Measurements from ENCODE around the gene HIVEP3.

Gene HIVEP3

GRCh38 chr1:41838266-41838665, 80.5 kb downstream of the HIVEP3 start:
- Histone ChIP-seq H3K4me1 (ENCODE audit: control insufficient read depth, low read depth, low read length) (peaks cover 4% of the 10 kb centered on the region), H3K27ac (ENCODE audit: low read depth, low read length) (no peak overlapping the region), H3K79me1 (ENCODE audit: low read length) (no peaks in the 10 kb centered on the region), H2BK5ac (ENCODE audit: low read length) (no peak overlapping the region), H2BK120ac (ENCODE audit: low read depth, low read length) (no peak overlapping the region), H3K4ac (ENCODE audit: low read depth, low read length) (no peak overlapping the region), H3K4me3 (ENCODE audit: low read length) (no peak overlapping the region), H3K9ac (ENCODE audit: low read length) (no peak overlapping the region), H3K36me3 (ENCODE audit: control insufficient read depth, insufficient read depth, low read length) (no peaks in the 10 kb centered on the region), H3K56ac (ENCODE audit: low read length) (no peak overlapping the region), H3K23ac (ENCODE audit: low read length) (no peak overlapping the region), H2AK5ac (ENCODE audit: low read length) (no peak overlapping the region), H4K8ac (ENCODE audit: low read depth, low read length) (no peak overlapping the region), H3K27me3 (ENCODE audit: insufficient read depth, low read length, poor library complexity) (no peaks in the 10 kb centered on the region), H4K5ac (ENCODE audit: low read length) (no peak overlapping the region), H3K18ac (ENCODE audit: low read length) (no peak overlapping the region), H3K79me2 (ENCODE audit: control insufficient read depth, insufficient read depth, low read length) (no peaks in the 10 kb centered on the region), H2BK15ac (replicated peaks; ENCODE audit: low read depth) (no peak overlapping the region), H3K4me2 (ENCODE audit: low read length) (no peak overlapping the region)
- no peak for DNase-seq
- WGBS (ENCODE audit: extremely low coverage, insufficient coverage, low lambda C conversion rate), result no CpG with 5 or more reads among the region's 6 CpGs

GRCh38 chr1:41837691-41838090, 81.0 kb downstream of the HIVEP3 start:
- H3K4me1 ChIP-seq (ENCODE audit: control insufficient read depth, low read depth, low read length), result peaks cover 3% of the 10 kb centered on the region
- no peak overlapping the region for H2AK5ac ChIP-seq (ENCODE audit: low read length)
- H3K36me3 ChIP-seq (ENCODE audit: control insufficient read depth, insufficient read depth, low read length), result no peaks in the 10 kb centered on the region
- H3K27ac ChIP-seq (ENCODE audit: low read depth, low read length), result no peak overlapping the region
- no peak overlapping the region for H3K4me2 ChIP-seq (ENCODE audit: low read length)
- no peaks in the 10 kb centered on the region for H3K79me2 ChIP-seq (ENCODE audit: control insufficient read depth, insufficient read depth, low read length)
- no peak overlapping the region for H3K4me3 ChIP-seq (ENCODE audit: low read length)
- no CpG with 5 or more reads among the region's 1 CpG for WGBS (ENCODE audit: extremely low coverage, insufficient coverage, low lambda C conversion rate)
- H2BK5ac ChIP-seq (ENCODE audit: low read length), result no peak overlapping the region
- no peak overlapping the region for H3K23ac ChIP-seq (ENCODE audit: low read length)
- no peaks in the 10 kb centered on the region for H3K79me1 ChIP-seq (ENCODE audit: low read length)
- no peak overlapping the region for H2BK120ac ChIP-seq (ENCODE audit: low read depth, low read length)
- H3K56ac ChIP-seq (ENCODE audit: low read length), result no peak overlapping the region
- no peak overlapping the region for H3K18ac ChIP-seq (ENCODE audit: low read length)
- no peak overlapping the region for H2BK15ac ChIP-seq (replicated peaks; ENCODE audit: low read depth)
- no peaks in the 10 kb centered on the region for H3K27me3 ChIP-seq (ENCODE audit: insufficient read depth, low read length, poor library complexity)
- H3K4ac ChIP-seq (ENCODE audit: low read depth, low read length), result no peak overlapping the region
- DNase-seq, result no peak
- H4K5ac ChIP-seq (ENCODE audit: low read length), result no peak overlapping the region
- no peak overlapping the region for H4K8ac ChIP-seq (ENCODE audit: low read depth, low read length)
- no peak overlapping the region for H3K9ac ChIP-seq (ENCODE audit: low read length)

- Histone ChIP-seq H3K9ac (ENCODE audit: low read length) (no peak overlapping the region), H3K56ac (ENCODE audit: low read length) (no peak overlapping the region), H4K5ac (ENCODE audit: low read length) (no peak overlapping the region), H3K4ac (ENCODE audit: low read depth, low read length) (no peak overlapping the region), H3K4me2 (ENCODE audit: low read length) (no peak overlapping the region), H2BK120ac (ENCODE audit: low read depth, low read length) (no peak overlapping the region), H3K79me2 (ENCODE audit: control insufficient read depth, insufficient read depth, low read length) (no peaks in the 10 kb centered on the region), H3K27me3 (ENCODE audit: insufficient read depth, low read length, poor library complexity) (no peaks in the 10 kb centered on the region), H3K27ac (ENCODE audit: low read depth, low read length) (no peak overlapping the region), H2AK5ac (ENCODE audit: low read length) (no peak overlapping the region), H3K79me1 (ENCODE audit: low read length) (no peaks in the 10 kb centered on the region), H2BK15ac (replicated peaks; ENCODE audit: low read depth) (no peak overlapping the region), H3K18ac (ENCODE audit: low read length) (no peak overlapping the region), H4K8ac (ENCODE audit: low read depth, low read length) (no peak overlapping the region), H3K4me3 (ENCODE audit: low read length) (no peak overlapping the region), H3K4me1 (ENCODE audit: control insufficient read depth, low read depth, low read length) (no peaks in the 10 kb centered on the region), H3K36me3 (ENCODE audit: control insufficient read depth, insufficient read depth, low read length) (no peaks in the 10 kb centered on the region), H3K23ac (ENCODE audit: low read length) (no peak overlapping the region), H2BK5ac (ENCODE audit: low read length) (no peak overlapping the region)
- DNase-seq, result no peak
- no CpG with 5 or more reads among the region's 5 CpGs for WGBS (ENCODE audit: extremely low coverage, insufficient coverage, low lambda C conversion rate)
Observed at GRCh38 chr1:41835485-41835884, 83.2 kb downstream of the HIVEP3 start.

DNA sequence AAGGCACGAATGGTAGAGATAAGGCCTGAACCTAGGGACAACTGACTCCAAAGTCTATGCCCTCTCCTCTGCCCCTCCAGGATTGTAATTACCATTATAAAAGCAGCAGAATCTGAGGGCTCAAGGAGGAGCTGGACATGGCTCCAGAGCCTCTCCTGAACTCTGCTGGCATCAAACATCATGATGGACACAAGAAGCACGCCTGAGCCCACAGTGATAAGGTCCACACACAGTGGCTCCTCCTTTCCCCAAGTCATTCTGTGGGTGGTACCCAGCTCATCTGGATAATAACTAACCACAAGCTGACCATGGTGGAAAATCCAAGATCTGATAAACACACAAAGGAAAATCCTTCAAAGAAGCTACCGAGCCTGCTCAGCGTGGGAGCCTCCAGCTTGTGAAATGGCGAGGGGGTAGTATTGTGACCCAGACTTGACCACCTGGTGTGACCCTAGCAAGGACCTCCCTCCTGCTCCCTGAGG, 85.2 kb downstream of the HIVEP3 start:
- H3K4ac ChIP-seq (ENCODE audit: low read depth, low read length), result no peak overlapping the region
- no peak for DNase-seq
- H3K27me3 ChIP-seq (ENCODE audit: insufficient read depth, low read length, poor library complexity), result no peaks in the 10 kb centered on the region
- no peak overlapping the region for H2BK5ac ChIP-seq (ENCODE audit: low read length)
- H3K18ac ChIP-seq (ENCODE audit: low read length), result no peak overlapping the region
- H2BK120ac ChIP-seq (ENCODE audit: low read depth, low read length), result no peak overlapping the region
- H3K56ac ChIP-seq (ENCODE audit: low read length), result no peak overlapping the region
- no peak overlapping the region for H4K5ac ChIP-seq (ENCODE audit: low read length)
- H3K9ac ChIP-seq (ENCODE audit: low read length), result no peak overlapping the region
- H3K36me3 ChIP-seq (ENCODE audit: control insufficient read depth, insufficient read depth, low read length), result no peaks in the 10 kb centered on the region
- no peak overlapping the region for H2AK5ac ChIP-seq (ENCODE audit: low read length)
- H4K8ac ChIP-seq (ENCODE audit: low read depth, low read length), result no peak overlapping the region
- no peaks in the 10 kb centered on the region for H3K4me1 ChIP-seq (ENCODE audit: control insufficient read depth, low read depth, low read length)
- no peaks in the 10 kb centered on the region for H3K79me2 ChIP-seq (ENCODE audit: control insufficient read depth, insufficient read depth, low read length)
- WGBS (ENCODE audit: extremely low coverage, insufficient coverage, low lambda C conversion rate), result no CpG with 5 or more reads among the region's 5 CpGs
- H3K23ac ChIP-seq (ENCODE audit: low read length), result no peak overlapping the region
- no peak overlapping the region for H3K4me3 ChIP-seq (ENCODE audit: low read length)
- no peaks in the 10 kb centered on the region for H3K79me1 ChIP-seq (ENCODE audit: low read length)
- no peak overlapping the region for H3K27ac ChIP-seq (ENCODE audit: low read depth, low read length)
- no peak overlapping the region for H2BK15ac ChIP-seq (replicated peaks; ENCODE audit: low read depth)
- H3K4me2 ChIP-seq (ENCODE audit: low read length), result no peak overlapping the region

DNA sequence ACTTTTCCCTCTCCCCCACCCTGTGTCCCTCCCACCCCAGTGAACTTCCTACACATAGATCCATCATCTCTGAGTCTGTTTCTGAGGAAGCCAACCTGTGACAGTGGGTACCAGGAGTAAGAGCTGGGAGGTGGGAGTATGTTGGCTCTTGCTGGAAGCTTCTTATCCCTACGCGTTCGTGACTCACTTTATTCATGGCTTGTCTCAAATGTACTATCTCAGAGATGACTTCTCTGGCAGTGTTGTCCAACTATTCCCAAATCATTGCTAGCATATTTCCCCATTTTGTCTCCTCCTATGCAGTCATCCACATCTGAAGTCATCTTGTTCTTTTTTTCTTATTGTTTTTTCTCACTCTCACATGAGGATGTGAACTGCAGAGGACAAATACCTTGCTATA, 88.0 kb downstream of the HIVEP3 start:
- Histone ChIP-seq H2BK120ac (ENCODE audit: low read depth, low read length) (no peak overlapping the region), H3K27me3 (ENCODE audit: insufficient read depth, low read length, poor library complexity) (no peaks in the 10 kb centered on the region), H3K23ac (ENCODE audit: low read length) (no peak overlapping the region), H3K27ac (ENCODE audit: low read depth, low read length) (no peak overlapping the region), H3K56ac (ENCODE audit: low read length) (no peak overlapping the region), H2BK15ac (replicated peaks; ENCODE audit: low read depth) (no peak overlapping the region), H3K79me1 (ENCODE audit: low read length) (no peaks in the 10 kb centered on the region), H3K79me2 (ENCODE audit: control insufficient read depth, insufficient read depth, low read length) (no peaks in the 10 kb centered on the region), H4K8ac (ENCODE audit: low read depth, low read length) (no peak overlapping the region), H3K4ac (ENCODE audit: low read depth, low read length) (no peak overlapping the region), H3K9ac (ENCODE audit: low read length) (no peak overlapping the region), H2BK5ac (ENCODE audit: low read length) (no peak overlapping the region), H3K4me3 (ENCODE audit: low read length) (no peak overlapping the region), H3K18ac (ENCODE audit: low read length) (no peak overlapping the region), H2AK5ac (ENCODE audit: low read length) (no peak overlapping the region), H3K4me1 (ENCODE audit: control insufficient read depth, low read depth, low read length) (no peaks in the 10 kb centered on the region), H4K5ac (ENCODE audit: low read length) (no peak overlapping the region), H3K36me3 (ENCODE audit: control insufficient read depth, insufficient read depth, low read length) (no peaks in the 10 kb centered on the region), H3K4me2 (ENCODE audit: low read length) (no peak overlapping the region)
- no peak for DNase-seq
- WGBS (ENCODE audit: extremely low coverage, insufficient coverage, low lambda C conversion rate), result no CpG with 5 or more reads among the region's 3 CpGs

DNA sequence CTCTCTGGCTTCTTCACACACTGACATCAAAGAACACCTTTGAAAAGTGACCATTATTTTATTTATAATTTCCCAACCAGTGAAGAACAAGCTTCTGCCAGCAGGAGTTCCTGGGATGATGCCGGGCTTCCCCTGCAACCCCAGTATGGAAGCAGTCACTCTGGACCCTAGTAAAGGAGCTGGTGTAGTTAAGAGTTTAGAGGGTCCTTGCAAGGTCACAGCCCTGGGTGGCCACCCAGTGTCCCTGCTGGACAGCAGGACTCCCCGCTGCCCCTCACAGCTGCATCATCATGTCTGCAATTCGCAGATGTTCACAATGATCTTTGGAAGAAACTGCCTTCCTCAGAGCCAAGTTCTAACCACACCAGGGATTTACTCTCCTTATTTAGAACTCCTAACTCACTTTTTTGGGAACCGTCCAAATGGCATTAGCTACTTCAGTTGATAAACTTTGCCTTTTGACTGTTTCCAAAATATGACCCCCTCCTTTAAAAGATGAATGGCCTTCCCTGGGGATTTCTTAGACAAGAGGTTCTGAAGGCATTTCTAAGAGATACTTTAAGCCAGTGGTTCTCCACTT, 90.6 kb downstream of the HIVEP3 start:
- no peak for DNase-seq
- no peak overlapping the region for H3K18ac ChIP-seq (ENCODE audit: low read length)
- H3K23ac ChIP-seq (ENCODE audit: low read length), result no peak overlapping the region
- no peak overlapping the region for H2AK5ac ChIP-seq (ENCODE audit: low read length)
- H2BK120ac ChIP-seq (ENCODE audit: low read depth, low read length), result no peak overlapping the region
- no peaks in the 10 kb centered on the region for H3K79me2 ChIP-seq (ENCODE audit: control insufficient read depth, insufficient read depth, low read length)
- no CpG with 5 or more reads among the region's 4 CpGs for WGBS (ENCODE audit: extremely low coverage, insufficient coverage, low lambda C conversion rate)
- no peak overlapping the region for H3K4me2 ChIP-seq (ENCODE audit: low read length)
- H3K27me3 ChIP-seq (ENCODE audit: insufficient read depth, low read length, poor library complexity), result no peaks in the 10 kb centered on the region
- H3K56ac ChIP-seq (ENCODE audit: low read length), result no peak overlapping the region
- H3K36me3 ChIP-seq (ENCODE audit: control insufficient read depth, insufficient read depth, low read length), result no peaks in the 10 kb centered on the region
- no peak overlapping the region for H3K4ac ChIP-seq (ENCODE audit: low read depth, low read length)
- no peak overlapping the region for H3K9ac ChIP-seq (ENCODE audit: low read length)
- H2BK15ac ChIP-seq (replicated peaks; ENCODE audit: low read depth), result no peak overlapping the region
- no peak overlapping the region for H4K8ac ChIP-seq (ENCODE audit: low read depth, low read length)
- peaks cover 5% of the 10 kb centered on the region for H3K4me1 ChIP-seq (ENCODE audit: control insufficient read depth, low read depth, low read length)
- H3K27ac ChIP-seq (ENCODE audit: low read depth, low read length), result no peak overlapping the region
- no peak overlapping the region for H2BK5ac ChIP-seq (ENCODE audit: low read length)
- no peaks in the 10 kb centered on the region for H3K79me1 ChIP-seq (ENCODE audit: low read length)
- H4K5ac ChIP-seq (ENCODE audit: low read length), result no peak overlapping the region
- no peak overlapping the region for H3K4me3 ChIP-seq (ENCODE audit: low read length)
